Right lobe of liver (tissue), 6 donors: ENCODE measurements around the gene KDM2B. TPM values are rescaled to one million over a fixed set of nuclear protein-coding genes. Genes with fewer than 3 reads are reported as not detected.

Experiments
- ATAC-seq, 4 donors: fragments of 200-7000 bp; cut with Tn5 transposase; one replicate each; pipeline ENCODE4 v1.9.1; 2020; ENCODE audit warnings: mild to moderate bottlenecking in 4 of 4, moderate library complexity in 4 of 4
- DNase-seq, 3 donors: peaks; one replicate each; pipeline ENCODE4 v3.0.0-alpha.2; 2020
- H3K27ac ChIP-seq, 3 donors: fragments of 200-600 bp; one replicate each; pipeline ENCODE4 v1.8.0; 2022
- H3K27me3 ChIP-seq, 2 donors: fragments of 200-600 bp; one replicate each; pipeline ENCODE4 v1.8.0; 2022
- H3K36me3 ChIP-seq, 4 donors: fragments of 200-600 bp; sonication (generic) in 1 of 4; one replicate each; pipeline versions ENCODE4 v1.5.1 to v1.8.0; 2017 to 2022; ENCODE audit warnings: control low read depth in 1 of 4
- H3K4me1 ChIP-seq, 4 donors: fragments of 200-600 bp; sonication (generic) in 1 of 4; one replicate each; pipeline versions ENCODE4 v1.5.1 to v1.8.0; 2017 to 2022; ENCODE audit warnings: control low read depth in 1 of 4
- H3K4me3 ChIP-seq, 3 donors: fragments of 200-600 bp; one replicate each; pipeline ENCODE4 v1.8.0; 2022
- H3K9me3 ChIP-seq, 4 donors: fragments of 200-600 bp; sonication (generic) in 1 of 4; one replicate each; pipeline versions ENCODE4 v1.5.1 to v1.8.0; 2017 to 2022; ENCODE audit warnings: control low read depth in 1 of 4
- CTCF ChIP-seq, 4 donors: fragments of 200-600 bp in 3 of 4; fragments of 450-650 bp in 1 of 4; IDR thresholded peaks; one replicate each; pipeline versions ENCODE4 v1.5.1 to v1.8.0; 2016 to 2022; ENCODE audit warnings: antibody characterized with exemption in 4 of 4, mild to moderate bottlenecking in 2 of 4
- POLR2A ChIP-seq: fragments of 450-650 bp; IDR thresholded peaks from one replicate; pipeline ENCODE4 v1.6.1; 2017; ENCODE audit warnings: antibody characterized with exemption, mild to moderate bottlenecking
- WGBS: methylation state at CpG from one replicate; pipeline ENCODE4 v1.1.6; 2018; ENCODE audit warnings: low coverage, low lambda C conversion rate; ENCODE audit not compliant: insufficient coverage; ENCODE audit errors: missing lambda C conversion rate; 5-methylcytosine and 5-hydroxymethylcytosine counted together
- intact Hi-C, 2 donors: fragments of 100-400 bp; cut with DNase I; formaldehyde crosslinking; loops; one replicate each; pipeline versions ENCODE4 v1.11.2 to v1.14.1; 2022
- microRNA-seq, 2 donors: library from miRNA; unstranded; fragments of <30 nt; microRNA quantifications; one replicate each; pipeline ENCODE4, GENCODE V29; 2019 to 2020
- small RNA-seq, 2 experiments: library from RNA; depleted of rRNA; stranded (forward); fragments of <200 nt; gene quantifications; one replicate each; pipeline ENCODE3, GENCODE V24; 2016
- total RNA-seq, 6 experiments: library from RNA; depleted of rRNA in 2 of 6; stranded (reverse); fragments of >200 nt in 2 of 6; fragmentation: NEBNext Ultra II Directional in 3 of 6; extraction: Animal tissue kit (Norgen Biotek cat#: 25700) in 3 of 6; gene quantifications; one replicate each; pipeline versions ENCODE4 v1.1.0 to v1.2.4, GENCODE V29; 2016 to 2023
- donor health status: DM: no; HTN: yes; CAD: no.
- donor health status: DM: no; HTN: no; CAD: no.
- donor health status: DM: no; HTN: no; CAD: no.
- donor health status: DM: no; HTN: yes; CAD: no.
- donor health status: DM: no; HTN: yes; CAD: no.

The KDM2B gene
- total RNA-seq, 6 experiments from 2014 or later: 4.8 to 22.8 (median 9.8) TPM

GRCh38 chr12:121383601-121384021 is 197.2 kb downstream of the KDM2B start:
- WGBS: 88% methylated on average over 7 of the region's 9 CpGs
- ATAC-seq: no peak
- H3K9me3 ChIP-seq: no peaks in the 10 kb centered on the region

GRCh38 chr12:121379945-121380344 is 200.9 kb downstream of the KDM2B start:
- no peaks in the 10 kb centered on the region for H3K27me3 ChIP-seq
- TF ChIP-seq CTCF (IDR thresholded peaks at IDR 0.05): no peak
- no peak for TF ChIP-seq POLR2A
- H3K9me3 ChIP-seq: no peaks in the 10 kb centered on the region
- H3K27ac ChIP-seq: no peak overlapping the region
- ATAC-seq: no peak
- H3K36me3 ChIP-seq: no peaks in the 10 kb centered on the region
- no peak for DNase-seq
- intact Hi-C loops: no loop called here
- peaks cover 0 to 7% (median 0%) of the 10 kb centered on the region in 4 donors for H3K4me1 ChIP-seq
- 90% methylated on average over 10 of the region's 10 CpGs for WGBS
- H3K4me3 ChIP-seq: no peak overlapping the region

More at GRCh38 chr12:121383601-121384021, 197.2 kb downstream of the KDM2B start:
- no peaks in the 10 kb centered on the region for H3K36me3 ChIP-seq
- H3K4me3 ChIP-seq: no peak overlapping the region
- intact Hi-C loops: no loop called here
- H3K27ac ChIP-seq: no peak overlapping the region
- no peaks in the 10 kb centered on the region for H3K27me3 ChIP-seq
- no peaks in the 10 kb centered on the region for H3K4me1 ChIP-seq
- no peak for TF ChIP-seq CTCF (IDR thresholded peaks at IDR 0.05)
- TF ChIP-seq POLR2A: no peak
- DNase-seq: no peak

Small RNA genes lying within 50 kb of the gene (microRNA-seq; reads per million reads assigned to microRNA genes)
- gene MIR7107: 0 reads per million in 2 donors

Small RNA genes lying within 50 kb of the gene (small RNA-seq; reads per million reads assigned to genes)
- 0 reads per million in 2 experiments for gene RNU6-1004P

Other genes with a start within 250 kb of the KDM2B start
- gene ANAPC5, start 228.6 kb downstream of the KDM2B start, total RNA-seq: 10 to 100 TPM; 40.7 to 68.8 (median 49.8) TPM
- 10 to 100 TPM; 11.7 to 22.3 (median 14.6) TPM for gene RNF34, start 180.9 kb downstream of the KDM2B start, total RNA-seq
- 10 to 100 TPM in 2 of 6 experiments, 1 to 10 TPM in 4; 6.9 to 14.4 (median 9.0) TPM for gene ORAI1, start 45.5 kb upstream of the KDM2B start, total RNA-seq
- gene MORN3, start 88.6 kb upstream of the KDM2B start, total RNA-seq: under 1 TPM in 1 of 6 experiments, not detected in 5; 0.09 TPM
- 1 to 10 TPM; 3.3 to 6.4 (median 4.7) TPM for gene TMEM120B, start 131.7 kb upstream of the KDM2B start, total RNA-seq
- 10 to 100 TPM in 2 of 6 experiments, 1 to 10 TPM in 4; 3.7 to 16.2 (median 5.0) TPM for gene RHOF, start 212.7 kb upstream of the KDM2B start, total RNA-seq
- gene SETD1B, start 223.0 kb upstream of the KDM2B start, total RNA-seq: 10 to 100 TPM in 3 of 6 experiments, 1 to 10 TPM in 3; 3.7 to 20.0 (median 9.3) TPM